Cardiac muscle cell (in vitro differentiated cells and primary cell): Measurements from ENCODE around the gene VIL1. TPM values are rescaled to one million over a fixed set of nuclear protein-coding genes. Genes with fewer than 3 reads are reported as not detected.

Experiments
- DNase-seq, 2 donors: peaks; one replicate each; pipeline versions ENCODE4 v3.0.0 to v3.0.0-alpha.2; 2010 to 2017; ENCODE audit warnings: low read depth in 1 of 2, low spot score in 1 of 2
- H3K27ac ChIP-seq: fragments of 200-600 bp; sonication (generic); 2 replicates; pipeline ENCODE4 v1.5.1; 2016
- H3K27me3 ChIP-seq: fragments of 200-600 bp; sonication (generic); 2 replicates; pipeline ENCODE4 v1.6.0; 2016; ENCODE audit warnings: control low read depth
- H3K36me3 ChIP-seq: fragments of 200-600 bp; sonication (generic); 2 replicates; pipeline ENCODE4 v1.5.1; 2016; ENCODE audit warnings: control low read depth
- H3K4me1 ChIP-seq: fragments of 200-600 bp; sonication (generic); 2 replicates; pipeline ENCODE4 v1.8.1; 2017; ENCODE audit warnings: low read depth, mild to moderate bottlenecking, mixed run types
- H3K4me3 ChIP-seq: fragments of 200-600 bp; sonication (generic); 2 replicates; pipeline ENCODE4 v1.5.1; 2016; ENCODE audit warnings: mild to moderate bottlenecking
- H3K9me3 ChIP-seq: fragments of 200-600 bp; sonication (generic); 2 replicates; pipeline ENCODE4 v1.5.1; 2017; ENCODE audit warnings: low read depth, mild to moderate bottlenecking, control low read depth
- CTCF ChIP-seq: IDR thresholded peaks from 2 replicates; pipeline ENCODE4 v1.5.1; 2012; ENCODE audit warnings: low read depth, mild to moderate bottlenecking, low read length
- polyA plus RNA-seq: library from polyadenylated mRNA; unstranded; fragments of >200 nt; fragmentation: Nextera tagmentation; extraction: Ambion mirVana; gene quantifications from 2 replicates; pipeline ENCODE4 v1.2.1, GENCODE V29; 2016
- total RNA-seq: library from RNA; depleted of rRNA; stranded (reverse); fragments of >200 nt; gene quantifications from 2 replicates; pipeline ENCODE4 v1.2.3, GENCODE V29; 2016

VIL1 gene
- total and polyA plus RNA-seq, 2 experiments from 2014 or later, result 0.63 to 0.65 TPM

- Histone ChIP-seq H3K27me3 (no peaks in the 10 kb centered on the region), H3K36me3 (peaks cover 11% of the 10 kb centered on the region), H3K4me3 (no peak overlapping the region), H3K9me3 (no peaks in the 10 kb centered on the region), H3K27ac (no peak overlapping the region), H3K4me1 (peaks cover 8% of the 10 kb centered on the region)
- no peak for DNase-seq
- TF ChIP-seq CTCF, result no peak
These were observed 17.0 kb upstream of the VIL1 start for GRCh38 chr2:218401890-218402289.

- DNase-seq, result no peak
These were observed 16.4 kb upstream of the VIL1 start for GRCh38 chr2:218402491-218402901.

GRCh38 chr2:218402911-218403411 lies 16.0 kb upstream of the VIL1 start:
- peaks cover 11% of the 10 kb centered on the region for H3K36me3 ChIP-seq
- H3K27ac ChIP-seq, result no peak overlapping the region
- no peak for TF ChIP-seq CTCF
- peaks cover 11% of the 10 kb centered on the region for H3K4me1 ChIP-seq
- H3K27me3 ChIP-seq, result no peaks in the 10 kb centered on the region
- DNase-seq, result no peak
- no peaks in the 10 kb centered on the region for H3K9me3 ChIP-seq
- H3K4me3 ChIP-seq, result no peak overlapping the region

More at GRCh38 chr2:218402491-218402901, 16.4 kb upstream of the VIL1 start:
- H3K36me3 ChIP-seq, result peaks cover 11% of the 10 kb centered on the region
- H3K4me3 ChIP-seq, result no peak overlapping the region
- H3K4me1 ChIP-seq, result peaks cover 11% of the 10 kb centered on the region
- no peak for TF ChIP-seq CTCF
- H3K9me3 ChIP-seq, result no peaks in the 10 kb centered on the region
- H3K27ac ChIP-seq, result no peak overlapping the region
- no peaks in the 10 kb centered on the region for H3K27me3 ChIP-seq

GRCh38 chr2:218403810-218404209 lies 15.1 kb upstream of the VIL1 start:
- H3K36me3 ChIP-seq, result peaks cover 11% of the 10 kb centered on the region
- no peak overlapping the region for H3K4me3 ChIP-seq
- DNase-seq, result no peak
- peak overlapping the region; percentile 96 for H3K27ac ChIP-seq
- no peaks in the 10 kb centered on the region for H3K9me3 ChIP-seq
- peaks cover 11% of the 10 kb centered on the region for H3K4me1 ChIP-seq
- no peak for TF ChIP-seq CTCF
- H3K27me3 ChIP-seq, result no peaks in the 10 kb centered on the region

- Histone ChIP-seq H3K27ac (peak overlapping the region; percentile 96), H3K4me3 (no peak overlapping the region), H3K36me3 (peaks cover 11% of the 10 kb centered on the region), H3K4me1 (peaks cover 11% of the 10 kb centered on the region), H3K9me3 (no peaks in the 10 kb centered on the region), H3K27me3 (no peaks in the 10 kb centered on the region)
- no peak for TF ChIP-seq CTCF
- no peak for DNase-seq
These were observed 14.4 kb upstream of the VIL1 start for GRCh38 chr2:218404351-218405085.
